ENCODE data around the gene COP1. TPM values are rescaled to one million over a fixed set of nuclear protein-coding genes. Genes with fewer than 3 reads are reported as not detected.

Gene COP1
- total and polyA plus RNA-seq, 2 donors (not counting 3 experiments of a cell fraction or from before 2014, with no cell fraction given) = 16.5 to 40.9 TPM

- Histone ChIP-seq H3K27ac (ENCODE audit: insufficient read depth, low read depth, low read length) (no peak overlapping the region), H3K4me2 (ENCODE audit: insufficient read depth, low read length) (no peak overlapping the region), H3K9ac (replicated peaks; ENCODE audit: extremely low read depth, insufficient read depth, low read length) (no peak overlapping the region), H3K4me1 (ENCODE audit: control insufficient read depth, extremely low read depth, insufficient read depth, low read length) (no peaks in the 10 kb centered on the region), H3K9me1 (replicated peaks; ENCODE audit: control insufficient read depth, extremely low read depth, insufficient read depth, low read length) (no peaks in the 10 kb centered on the region), H3K9me3 (replicated peaks; ENCODE audit: control insufficient read depth, insufficient read depth, low read length) (no peaks in the 10 kb centered on the region), H3K27me3 (ENCODE audit: control insufficient read depth in 2 of 2, insufficient read depth in 2 of 2, low read length in 2 of 2) (no peaks in the 10 kb centered on the region), H3K4me3 (replicated peaks in 1 of 3; ENCODE audit: insufficient read depth in 1 of 3, low read depth in 1 of 3, low read length in 3 of 3) (no peak overlapping the region), H4K20me1 (replicated peaks; ENCODE audit: control insufficient read depth, extremely low read depth, insufficient read depth, low read length) (no peaks in the 10 kb centered on the region), H3K79me2 (ENCODE audit: control insufficient read depth, insufficient read depth, low read length) (no peaks in the 10 kb centered on the region), H3K36me3 (ENCODE audit: control insufficient read depth in 2 of 2, extremely low read depth in 1 of 2, insufficient read depth in 2 of 2, low read length in 2 of 2) (no peaks in the 10 kb centered on the region), H2AFZ (ENCODE audit: low read depth, low read length) (no peak overlapping the region)
- DNase-seq (ENCODE audit: low read depth, low spot score) (no peak), FAIRE-seq (no peak)
- dilution Hi-C loops (cut with MboI; ENCODE audit: extremely low pct_ligation_motif_present, low sequenced_read_pairs) (no loop called here), intact Hi-C loops (cut with micrococcal nuclease) (no loop called here)
- BruUV-seq (replicated peaks) = no TSS peak
- ChIA-PET POLR2A (no interaction called here), CTCF (interaction anchor here (0.5 to 1.3 kb wide), 2 partner anchors 18 to 1158 kb away, joined by 3 read pairs; no protein-coding TSS in a partner anchor)
- no peak for TF ChIP-seq GATA2 (IDR thresholded peaks at IDR 0.05; ENCODE audit: insufficient read depth, insufficient read length, low read depth, low read length)
- no peak for TF ChIP-seq JUN (IDR thresholded peaks at IDR 0.05; ENCODE audit: borderline replicate concordance, insufficient read depth, insufficient read length, low read depth)
- no peak for TF ChIP-seq FOS (IDR thresholded peaks at IDR 0.05; ENCODE audit: borderline replicate concordance, insufficient read depth, low read length)
- no peak for TF ChIP-seq POLR2AphosphoS5 (IDR thresholded peaks at IDR 0.05; ENCODE audit: insufficient read depth, low read depth, low read length)
- no peak for TF ChIP-seq MYC (IDR thresholded peaks at IDR 0.05; ENCODE audit: low read depth, low read length)
- no peak for TF ChIP-seq MAX (IDR thresholded peaks at IDR 0.05; ENCODE audit: insufficient read depth, insufficient read length)
- TF ChIP-seq CTCF (IDR thresholded peaks at IDR 0.05; ENCODE audit: extremely low read depth in 1 of 2, insufficient read depth in 1 of 2, low read depth in 1 of 2, low read length in 2 of 2) = no peak
- no peak for TF ChIP-seq EZH2 (IDR thresholded peaks at IDR 0.05; ENCODE audit: borderline replicate concordance, low read depth, low read length, severe bottlenecking)
- TF ChIP-seq POLR2A (IDR thresholded peaks at IDR 0.05; ENCODE audit: low read depth, low read length) = no peak
Observed at GRCh38 chr1:176051402-176051801, 155.7 kb downstream of the COP1 start.

All from endothelial cell of umbilical vein (primary cell).